ENCODE results near the gene ZFTA.
A peak's percentile ranks its signal among the peaks of the same experiment; 100 is the strongest.
"Not testable (repeated sequence)": the region's sequence is repeated elsewhere in the genome, so short reads cannot be mapped to it uniquely, and the experiment has no call there.

ZFTA gene
- 4.7 to 5.4 reads per million in 2 donors for total RNA-seq

GRCh38 chr11:63768237-63769041 lies at the start of gene ZFTA:
Gene ZFTA (minus strand): TSS chr11:63768775. CDS start chr11:63768622, 153 bp downstream.
- peak; percentile 31 to 56 (median 51) for DNase-seq

- DNase-seq: no peak
Observed at GRCh38 chr11:63817758-63818498, 49.4 kb upstream of the ZFTA start.

GRCh38 chr11:63816732-63817131 lies 48.2 kb upstream of the ZFTA start:
- DNase-seq: no peak

- no peak for DNase-seq
Observed at GRCh38 chr11:63816166-63816565, 47.6 kb upstream of the ZFTA start.

- no peak for DNase-seq
Observed at GRCh38 chr11:63814383-63814736, 45.8 kb upstream of the ZFTA start.

- peak in 3 of 5 experiments; percentile 16 to 61 (median 23) for DNase-seq
Observed at GRCh38 chr11:63813563-63814382, 45.2 kb upstream of the ZFTA start.

GRCh38 chr11:63813035-63813562 lies 44.5 kb upstream of the ZFTA start, which contains the start of gene SPINDOC:
Gene SPINDOC (plus strand): TSS chr11:63813456. CDS start chr11:63813687, 231 bp downstream.
- DNase-seq: peak; percentile 56 to 77 (median 65)

- no peak for DNase-seq
Observed at GRCh38 chr11:63811522-63811921, 42.9 kb upstream of the ZFTA start.

GRCh38 chr11:63810383-63810782 lies 41.8 kb upstream of the ZFTA start:
- not testable (repeated sequence) for DNase-seq

- DNase-seq: no peak
Observed at GRCh38 chr11:63805844-63806415, 37.4 kb upstream of the ZFTA start.

GRCh38 chr11:63804259-63804658 lies 35.7 kb upstream of the ZFTA start:
- DNase-seq: no peak

GRCh38 chr11:63802637-63803414 lies 34.3 kb upstream of the ZFTA start:
- no peak for DNase-seq

GRCh38 chr11:63800921-63801320 lies 32.3 kb upstream of the ZFTA start:
- no peak for DNase-seq

GRCh38 chr11:63795066-63795465 lies 26.5 kb upstream of the ZFTA start:
- no peak for DNase-seq

- DNase-seq: no peak
Observed at GRCh38 chr11:63793161-63793560, 24.6 kb upstream of the ZFTA start.

- no peak for DNase-seq
Observed at GRCh38 chr11:63791495-63792167, 23.1 kb upstream of the ZFTA start.

GRCh38 chr11:63785823-63786222 lies 17.2 kb upstream of the ZFTA start:
- no peak for DNase-seq

- no peak for DNase-seq
Observed at GRCh38 chr11:63783925-63784592, 15.5 kb upstream of the ZFTA start.

GRCh38 chr11:63782749-63783148 lies 14.2 kb upstream of the ZFTA start:
- no peak for DNase-seq

GRCh38 chr11:63779039-63779438 lies 10.5 kb upstream of the ZFTA start:
- DNase-seq: no peak
